Hepatocyte (in vitro differentiated cells): Measurements from ENCODE around the gene ITPK1. TPM values are rescaled to one million over a fixed set of nuclear protein-coding genes. Genes with fewer than 3 reads are reported as not detected.
A peak's percentile ranks its signal among the peaks of the same experiment; 100 is the strongest.

Source experiments
- DNase-seq: peaks from one replicate; pipeline ENCODE4 v3.0.0-alpha.2; 2016; ENCODE audit warnings: low spot score
- H2AFZ ChIP-seq: fragments of 200-600 bp; sonication (generic); 2 replicates; pipeline ENCODE4 v1.6.0; 2016; ENCODE audit warnings: antibody characterized with exemption, mild to moderate bottlenecking
- H3K27ac ChIP-seq: fragments of 200-600 bp; sonication (generic); 2 replicates; pipeline ENCODE4 v1.5.1; 2016; ENCODE audit warnings: mild to moderate bottlenecking
- H3K27me3 ChIP-seq: fragments of 200-600 bp; sonication (generic); 2 replicates; pipeline ENCODE4 v1.6.1; 2016
- H3K36me3 ChIP-seq: fragments of 200-600 bp; sonication (generic); replicated peaks from 2 replicates; pipeline ENCODE4 v1.5.1; 2016; ENCODE audit warnings: low read depth; ENCODE audit not compliant: insufficient read depth
- H3K4me1 ChIP-seq: fragments of 200-600 bp; sonication (generic); 2 replicates; pipeline ENCODE4 v1.5.1; 2016; ENCODE audit warnings: mild to moderate bottlenecking, moderate library complexity; ENCODE audit not compliant: insufficient read depth
- H3K4me2 ChIP-seq: fragments of 200-600 bp; sonication (generic); 2 replicates; pipeline ENCODE4 v1.6.0; 2016
- H3K4me3 ChIP-seq: fragments of 200-600 bp; sonication (generic); 2 replicates; pipeline ENCODE4 v1.5.1; 2016; ENCODE audit warnings: mild to moderate bottlenecking
- H3K79me2 ChIP-seq: fragments of 200-600 bp; sonication (generic); 2 replicates; pipeline ENCODE4 v1.6.0; 2017; ENCODE audit warnings: mild to moderate bottlenecking
- H3K9me2 ChIP-seq: fragments of 200-600 bp; sonication (generic); replicated peaks from 2 replicates; pipeline ENCODE4 v1.6.0; 2017; ENCODE audit warnings: mild to moderate bottlenecking; ENCODE audit not compliant: insufficient read depth
- H3K9me3 ChIP-seq: fragments of 200-600 bp; sonication (generic); 2 replicates; pipeline ENCODE4 v1.5.1; 2016; ENCODE audit warnings: low read depth, mild to moderate bottlenecking
- H4K20me1 ChIP-seq: fragments of 200-600 bp; sonication (generic); 2 replicates; pipeline ENCODE4 v1.6.0; 2016; ENCODE audit warnings: mild to moderate bottlenecking; ENCODE audit not compliant: insufficient read depth, poor library complexity, severe bottlenecking
- CTCF ChIP-seq: fragments of 200-600 bp; sonication (generic); IDR thresholded peaks from 2 replicates; pipeline ENCODE4 v1.5.1; 2016; ENCODE audit warnings: antibody characterized with exemption, mild to moderate bottlenecking; ENCODE audit not compliant: poor library complexity
- EZH2 ChIP-seq: fragments of 200-600 bp; sonication (generic); IDR thresholded peaks from 2 replicates; pipeline ENCODE4 v1.6.1; 2016; ENCODE audit warnings: antibody characterized with exemption, mild to moderate bottlenecking, borderline replicate concordance
- EZH2phosphoT487 ChIP-seq: fragments of 200-600 bp; sonication (generic); IDR thresholded peaks from one replicate; pipeline ENCODE4 v1.6.1; 2018; ENCODE audit warnings: antibody characterized with exemption, mild to moderate bottlenecking, low read depth, moderate library complexity; ENCODE audit not compliant: unreplicated experiment, severe bottlenecking
- WGBS: methylation state at CpG from one replicate; pipeline ENCODE4 v1.1.6; 2016; ENCODE audit warnings: low lambda C conversion rate; ENCODE audit errors: missing lambda C conversion rate; 5-methylcytosine and 5-hydroxymethylcytosine counted together
- polyA plus RNA-seq: library from polyadenylated mRNA; unstranded; fragments of >200 nt; fragmentation: Nextera tagmentation; extraction: Ambion mirVana; gene quantifications from 2 replicates; pipeline ENCODE4 v1.2.1, GENCODE V29; 2016
- total RNA-seq: library from RNA; depleted of rRNA; stranded (reverse); fragments of >200 nt; gene quantifications from 2 replicates; pipeline ENCODE4 v1.2.3, GENCODE V29; 2014

ITPK1 gene
- total and polyA plus RNA-seq, 2 experiments from 2014 or later = 49.8 to 66.7 TPM

- Histone ChIP-seq H3K4me2 (peak overlapping the region; percentile 10), H3K27ac (peak overlapping the region; percentile 99), H3K4me3 (no peak overlapping the region), H2AFZ (no peak overlapping the region), H3K79me2 (peaks cover 25% of the 10 kb centered on the region), H3K36me3 (no peaks in the 10 kb centered on the region), H3K27me3 (no peaks in the 10 kb centered on the region), H3K9me3 (no peaks in the 10 kb centered on the region), H4K20me1 (no peaks in the 10 kb centered on the region), H3K9me2 (no peaks in the 10 kb centered on the region), H3K4me1 (peaks cover 69% of the 10 kb centered on the region)
- no peak for DNase-seq
- TF ChIP-seq CTCF (no peak), EZH2 (no peak), EZH2phosphoT487 (no peak)
- 26% methylated on average over 12 of the region's 12 CpGs for WGBS
These were observed 65.8 kb downstream of the ITPK1 start for GRCh38 chr14:93049867-93050331.

GRCh38 chr14:93049315-93049714 lies 66.4 kb downstream of the ITPK1 start:
- Histone ChIP-seq H2AFZ (no peak overlapping the region), H3K9me2 (no peaks in the 10 kb centered on the region), H3K27me3 (no peaks in the 10 kb centered on the region), H3K36me3 (no peaks in the 10 kb centered on the region), H3K27ac (peak overlapping the region; percentile 99), H3K4me1 (peaks cover 75% of the 10 kb centered on the region), H3K4me2 (peak overlapping the region; percentile 10), H3K9me3 (no peaks in the 10 kb centered on the region), H3K79me2 (peaks cover 25% of the 10 kb centered on the region), H4K20me1 (no peaks in the 10 kb centered on the region), H3K4me3 (no peak overlapping the region)
- peak; percentile 63 for DNase-seq
- no peak for TF ChIP-seq CTCF
- TF ChIP-seq EZH2 = no peak
- no peak for TF ChIP-seq EZH2phosphoT487
- WGBS = 55% methylated on average over 4 of the region's 4 CpGs

- Histone ChIP-seq H3K79me2 (peaks cover 21% of the 10 kb centered on the region), H3K9me3 (no peaks in the 10 kb centered on the region), H3K27me3 (no peaks in the 10 kb centered on the region), H3K4me3 (no peak overlapping the region), H3K27ac (peak overlapping the region; percentile 99), H4K20me1 (no peaks in the 10 kb centered on the region), H3K36me3 (no peaks in the 10 kb centered on the region), H2AFZ (no peak overlapping the region), H3K4me1 (peaks cover 80% of the 10 kb centered on the region), H3K9me2 (no peaks in the 10 kb centered on the region), H3K4me2 (no peak overlapping the region)
- no peak for DNase-seq
- TF ChIP-seq CTCF (no peak), EZH2 (no peak), EZH2phosphoT487 (no peak)
- 97% methylated on average over 2 of the region's 2 CpGs for WGBS
These were observed 66.9 kb downstream of the ITPK1 start for GRCh38 chr14:93048843-93049242.
